ENCODE results near the gene AQP12A. TPM values are rescaled to one million over a fixed set of nuclear protein-coding genes. Genes with fewer than 3 reads are reported as not detected.
"Not testable (repeated sequence)": the region's sequence is repeated elsewhere in the genome, so short reads cannot be mapped to it uniquely, and the experiment has no call there.

AQP12A gene
- total RNA-seq, 1 experiment from 2014 or later: not detected

GRCh38 chr2:240692583-240693561 lies 1.2 kb downstream of the AQP12A start:
- H3K79me2 ChIP-seq (ENCODE audit: insufficient read depth, low read length); H3K4me1 ChIP-seq (ENCODE audit: control insufficient read depth in 1 of 2, insufficient read depth in 2 of 2, low read length in 2 of 2); DNase-seq (ENCODE audit: low read depth, low spot score); CTCF ChIA-PET; H4K20me1 ChIP-seq (ENCODE audit: insufficient read depth); H3K9me3 ChIP-seq (ENCODE audit: control insufficient read depth in 1 of 2, insufficient read depth in 1 of 2, low read depth in 1 of 2, low read length in 2 of 2); H3K9me2 ChIP-seq (ENCODE audit: insufficient read depth); H3K4me2 ChIP-seq (ENCODE audit: low read length); H3K27me3 ChIP-seq (ENCODE audit: insufficient read depth, low read length); H3K9ac ChIP-seq (ENCODE audit: low read length); H3K4me3 ChIP-seq (replicated peaks in 1 of 2; ENCODE audit: low read depth in 1 of 2, low read length in 2 of 2); H2AFZ ChIP-seq (ENCODE audit: low read depth, low read length, poor library complexity, severe bottlenecking); RAD21 ChIA-PET (ENCODE audit: low non-redundant PET in 1 of 2, low total read pairs in 2 of 2, uncharacterized antibody in 2 of 2, unreplicated experiment in 2 of 2); intact Hi-C loops (cut with micrococcal nuclease); ATAC-seq; H3K36me3 ChIP-seq (ENCODE audit: control insufficient read depth in 1 of 2, insufficient read depth in 2 of 2, low read length in 2 of 2); H3K27ac ChIP-seq (ENCODE audit: low read depth, low read length); BruUV-seq (replicated peaks); POLR2A ChIA-PET: not testable (repeated sequence)

DNA sequence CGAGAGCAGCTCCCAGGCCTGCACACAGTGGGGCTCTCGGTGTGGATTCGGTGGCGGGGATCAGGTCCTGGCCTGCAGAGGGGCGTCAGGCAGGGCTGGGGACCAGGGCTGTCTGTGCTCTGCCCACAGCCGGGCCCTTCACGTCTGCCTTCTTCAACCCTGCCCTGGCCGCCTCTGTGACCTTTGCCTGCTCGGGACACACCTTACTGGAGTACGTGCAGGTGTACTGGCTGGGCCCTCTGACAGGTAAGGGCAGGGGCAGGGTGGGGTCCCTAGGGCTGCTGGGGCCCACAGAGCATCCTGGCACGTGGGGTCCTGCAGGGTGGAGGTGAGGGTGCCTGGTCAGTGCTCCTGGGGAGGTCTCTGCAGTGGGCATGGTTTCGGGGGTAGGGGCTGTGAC lies 2.6 kb downstream of the AQP12A start:
- H3K27me3 ChIP-seq (ENCODE audit: insufficient read depth, low read length); H3K9me2 ChIP-seq (ENCODE audit: insufficient read depth); H3K4me1 ChIP-seq (ENCODE audit: control insufficient read depth in 1 of 2, insufficient read depth in 2 of 2, low read length in 2 of 2); H2AFZ ChIP-seq (ENCODE audit: low read depth, low read length, poor library complexity, severe bottlenecking); ATAC-seq; H4K20me1 ChIP-seq (ENCODE audit: insufficient read depth); CTCF ChIA-PET; H3K27ac ChIP-seq (ENCODE audit: low read depth, low read length); H3K4me2 ChIP-seq (ENCODE audit: low read length); POLR2A ChIA-PET; H3K79me2 ChIP-seq (ENCODE audit: insufficient read depth, low read length); H3K36me3 ChIP-seq (ENCODE audit: control insufficient read depth in 1 of 2, insufficient read depth in 2 of 2, low read length in 2 of 2); H3K4me3 ChIP-seq (replicated peaks in 1 of 2; ENCODE audit: low read depth in 1 of 2, low read length in 2 of 2); DNase-seq (ENCODE audit: low read depth, low spot score); H3K9me3 ChIP-seq (ENCODE audit: control insufficient read depth in 1 of 2, insufficient read depth in 1 of 2, low read depth in 1 of 2, low read length in 2 of 2); RAD21 ChIA-PET (ENCODE audit: low non-redundant PET in 1 of 2, low total read pairs in 2 of 2, uncharacterized antibody in 2 of 2, unreplicated experiment in 2 of 2); intact Hi-C loops (cut with micrococcal nuclease); H3K9ac ChIP-seq (ENCODE audit: low read length); BruUV-seq (replicated peaks): not testable (repeated sequence)

GRCh38 chr2:240695593-240695992 lies 3.9 kb downstream of the AQP12A start:
- H3K36me3 ChIP-seq (ENCODE audit: control insufficient read depth in 1 of 2, insufficient read depth in 2 of 2, low read length in 2 of 2); H3K4me3 ChIP-seq (replicated peaks in 1 of 2; ENCODE audit: low read depth in 1 of 2, low read length in 2 of 2); H3K27ac ChIP-seq (ENCODE audit: low read depth, low read length); H3K79me2 ChIP-seq (ENCODE audit: insufficient read depth, low read length); H3K4me2 ChIP-seq (ENCODE audit: low read length); CTCF ChIA-PET; H3K9me3 ChIP-seq (ENCODE audit: control insufficient read depth in 1 of 2, insufficient read depth in 1 of 2, low read depth in 1 of 2, low read length in 2 of 2); ATAC-seq; DNase-seq (ENCODE audit: low read depth, low spot score); BruUV-seq (replicated peaks); H4K20me1 ChIP-seq (ENCODE audit: insufficient read depth); H3K4me1 ChIP-seq (ENCODE audit: control insufficient read depth in 1 of 2, insufficient read depth in 2 of 2, low read length in 2 of 2); intact Hi-C loops (cut with micrococcal nuclease); POLR2A ChIA-PET; H3K27me3 ChIP-seq (ENCODE audit: insufficient read depth, low read length); H2AFZ ChIP-seq (ENCODE audit: low read depth, low read length, poor library complexity, severe bottlenecking); H3K9me2 ChIP-seq (ENCODE audit: insufficient read depth); H3K9ac ChIP-seq (ENCODE audit: low read length); RAD21 ChIA-PET (ENCODE audit: low non-redundant PET in 1 of 2, low total read pairs in 2 of 2, uncharacterized antibody in 2 of 2, unreplicated experiment in 2 of 2): not testable (repeated sequence)

DNA sequence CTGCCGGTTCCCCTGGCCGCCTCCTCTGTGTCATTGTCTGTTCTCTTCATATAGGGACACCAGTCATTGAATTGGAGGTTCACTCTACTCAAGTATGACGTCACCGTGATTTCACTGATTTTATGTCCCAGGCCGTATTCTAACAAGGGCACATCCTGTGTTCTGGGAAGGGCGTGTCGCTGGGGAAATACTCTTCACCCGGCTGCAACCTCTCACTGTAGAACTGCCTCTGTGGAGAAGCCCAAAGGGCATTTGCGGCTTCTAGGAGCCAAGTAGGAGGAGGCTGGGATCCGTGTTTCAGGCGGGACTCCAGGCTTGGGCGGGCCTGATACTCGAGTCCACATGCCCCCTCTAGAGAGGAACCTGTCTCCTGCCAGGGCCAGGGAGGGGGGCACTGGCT lies 4.8 kb downstream of the AQP12A start:
- not testable (repeated sequence) for BruUV-seq (replicated peaks)

More for the DNA sequence above, 4.8 kb downstream of the AQP12A start:
- H3K27me3 ChIP-seq (ENCODE audit: insufficient read depth, low read length); H3K9me2 ChIP-seq (ENCODE audit: insufficient read depth); H3K4me2 ChIP-seq (ENCODE audit: low read length); H3K36me3 ChIP-seq (ENCODE audit: control insufficient read depth in 1 of 2, insufficient read depth in 2 of 2, low read length in 2 of 2); intact Hi-C loops (cut with micrococcal nuclease); H3K9me3 ChIP-seq (ENCODE audit: control insufficient read depth in 1 of 2, insufficient read depth in 1 of 2, low read depth in 1 of 2, low read length in 2 of 2); DNase-seq (ENCODE audit: low read depth, low spot score); H4K20me1 ChIP-seq (ENCODE audit: insufficient read depth); RAD21 ChIA-PET (ENCODE audit: low non-redundant PET in 1 of 2, low total read pairs in 2 of 2, uncharacterized antibody in 2 of 2, unreplicated experiment in 2 of 2); H3K9ac ChIP-seq (ENCODE audit: low read length); H3K4me1 ChIP-seq (ENCODE audit: control insufficient read depth in 1 of 2, insufficient read depth in 2 of 2, low read length in 2 of 2); H3K4me3 ChIP-seq (replicated peaks in 1 of 2; ENCODE audit: low read depth in 1 of 2, low read length in 2 of 2); CTCF ChIA-PET; POLR2A ChIA-PET; H2AFZ ChIP-seq (ENCODE audit: low read depth, low read length, poor library complexity, severe bottlenecking); H3K79me2 ChIP-seq (ENCODE audit: insufficient read depth, low read length); ATAC-seq; H3K27ac ChIP-seq (ENCODE audit: low read depth, low read length): not testable (repeated sequence)

All from HCT116 (cell line).